ENCODE results near the gene MTA1. TPM values are rescaled to one million over a fixed set of nuclear protein-coding genes. Genes with fewer than 3 reads are reported as not detected.

The MTA1 gene
- total RNA-seq, 2 donors from 2014 or later: 77.2 to 84.1 TPM

DNA sequence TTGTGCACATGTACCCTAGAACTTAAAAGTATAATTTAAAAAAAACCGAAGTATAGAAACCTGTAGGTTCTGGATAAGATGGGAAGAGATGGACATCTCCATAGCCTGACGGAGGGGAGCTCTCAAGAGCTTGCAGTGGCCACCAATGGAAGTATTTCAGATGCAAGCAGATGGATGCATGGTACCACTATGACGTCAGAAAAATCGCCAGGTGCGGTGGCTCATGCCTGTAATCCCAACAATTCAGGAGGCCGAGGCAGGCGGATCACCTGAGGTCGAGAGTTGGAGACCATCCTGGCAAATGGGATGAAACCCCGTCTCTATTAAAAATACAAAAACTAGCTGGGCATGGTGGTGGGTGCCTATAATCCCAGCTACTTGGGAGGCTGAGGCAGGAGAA, 17.9 kb upstream of the MTA1 start:
- Histone ChIP-seq H3K27me3 (replicated peaks; ENCODE audit: insufficient read depth) (no peaks in the 10 kb centered on the region), H3K4me3 (no peak overlapping the region), H3K4me1 (ENCODE audit: control insufficient read depth in 1 of 2, low read depth in 2 of 2) (peaks cover 9 to 16% of the 10 kb centered on the region in 2 donors), H3K9me3 (peaks cover 12% of the 10 kb centered on the region), H3K36me3 (no peaks in the 10 kb centered on the region), H3K27ac (no peak overlapping the region)
- DNase-seq (ENCODE audit: low spot score): no peak
- TF ChIP-seq CTCF (IDR thresholded peaks at IDR 0.05): no peak
- no peak for ATAC-seq (ENCODE audit: insufficient number of reproducible peaks, low FRiP score, low read depth)

DNA sequence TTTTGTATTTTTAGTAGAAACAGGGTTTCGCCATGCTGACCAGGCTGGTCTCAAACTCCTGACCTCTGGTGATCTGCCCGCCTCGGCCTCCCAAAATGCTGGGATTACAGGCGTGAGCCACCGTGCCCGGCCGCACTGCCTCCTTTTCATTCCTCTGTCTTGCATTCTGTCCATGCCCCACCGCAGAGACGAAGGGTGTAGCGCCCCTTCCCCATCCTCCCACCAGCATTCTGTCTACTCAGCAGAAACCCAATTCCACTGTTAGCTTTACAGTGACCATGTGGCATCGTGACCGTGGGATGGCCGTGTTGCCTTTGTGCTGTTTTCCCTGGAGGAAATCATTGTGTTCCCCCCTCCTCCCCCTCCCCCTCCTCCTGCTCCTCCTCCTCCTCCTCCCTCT, 11.0 kb upstream of the MTA1 start:
- Histone ChIP-seq H3K4me3 (no peak overlapping the region), H3K9me3 (peaks cover 5% of the 10 kb centered on the region), H3K36me3 (no peaks in the 10 kb centered on the region), H3K27ac (no peak overlapping the region), H3K4me1 (ENCODE audit: control insufficient read depth in 1 of 2, low read depth in 2 of 2) (peaks cover 5 to 9% of the 10 kb centered on the region in 2 donors), H3K27me3 (replicated peaks; ENCODE audit: insufficient read depth) (peaks cover 5% of the 10 kb centered on the region)
- ATAC-seq (ENCODE audit: insufficient number of reproducible peaks, low FRiP score, low read depth) (no peak), DNase-seq (ENCODE audit: low spot score) (no peak)
- no peak for TF ChIP-seq CTCF (IDR thresholded peaks at IDR 0.05)

GRCh38 chr14:105409364-105409763, 10.3 kb upstream of the MTA1 start:
- no peak for TF ChIP-seq CTCF (IDR thresholded peaks at IDR 0.05)
- no peak for ATAC-seq (ENCODE audit: insufficient number of reproducible peaks, low FRiP score, low read depth)
- Histone ChIP-seq H3K36me3 (no peaks in the 10 kb centered on the region), H3K4me1 (ENCODE audit: control insufficient read depth in 1 of 2, low read depth in 2 of 2) (peaks cover 5 to 9% of the 10 kb centered on the region in 2 donors), H3K27me3 (replicated peaks; ENCODE audit: insufficient read depth) (peaks cover 5% of the 10 kb centered on the region), H3K27ac (no peak overlapping the region), H3K4me3 (no peak overlapping the region), H3K9me3 (peaks cover 5% of the 10 kb centered on the region)
- no peak for DNase-seq (ENCODE audit: low spot score)

- peak overlapping the region; percentile 63 for H3K4me3 ChIP-seq
- H3K9me3 ChIP-seq: no peaks in the 10 kb centered on the region
- TF ChIP-seq CTCF (IDR thresholded peaks at IDR 0.05): no peak
- DNase-seq (ENCODE audit: low spot score): no peak
- ATAC-seq (ENCODE audit: insufficient number of reproducible peaks, low FRiP score, low read depth): no peak
- H3K4me1 ChIP-seq (ENCODE audit: control insufficient read depth in 1 of 2, low read depth in 2 of 2): peaks cover 10 to 16% of the 10 kb centered on the region in 2 donors
- peaks cover 5% of the 10 kb centered on the region for H3K27me3 ChIP-seq (replicated peaks; ENCODE audit: insufficient read depth)
- no peaks in the 10 kb centered on the region for H3K36me3 ChIP-seq
- no peak overlapping the region for H3K27ac ChIP-seq
Observed at GRCh38 chr14:105410642-105411016, 9.0 kb upstream of the MTA1 start.

- Histone ChIP-seq H3K9me3 (no peaks in the 10 kb centered on the region), H3K36me3 (no peaks in the 10 kb centered on the region), H3K4me3 (peak overlapping the region; percentile 63), H3K27me3 (replicated peaks; ENCODE audit: insufficient read depth) (peaks cover 5% of the 10 kb centered on the region), H3K4me1 (ENCODE audit: control insufficient read depth in 1 of 2, low read depth in 2 of 2) (peaks cover 10 to 22% of the 10 kb centered on the region in 2 donors), H3K27ac (no peak overlapping the region)
- DNase-seq (ENCODE audit: low spot score) (no peak), ATAC-seq (ENCODE audit: insufficient number of reproducible peaks, low FRiP score, low read depth) (no peak)
- TF ChIP-seq CTCF (IDR thresholded peaks at IDR 0.05): no peak
Observed at GRCh38 chr14:105411017-105411941, 8.3 kb upstream of the MTA1 start.
